ENCODE results near the gene C9. TPM values are rescaled to one million over a fixed set of nuclear protein-coding genes. Genes with fewer than 3 reads are reported as not detected.

C9 gene
- total and polyA plus RNA-seq, 2 donors (not counting 1 experiment from before 2014, with no cell fraction given) = not detected

Other genes starting within 250 kb of the C9 start
- 1.00 and 1.3 TPM in 2 replicates for gene FYB1, start 144.9 kb downstream of the C9 start, total RNA-seq
- 1.4 and 4.2 TPM in 2 replicates for gene FYB1, start 144.9 kb downstream of the C9 start, polyA plus RNA-seq
- gene DAB2, start 60.5 kb upstream of the C9 start, total RNA-seq = 0.47 and 0.97 TPM in 2 replicates
- 0.03 and 0.26 TPM in 2 replicates for gene DAB2, start 60.5 kb upstream of the C9 start, polyA plus RNA-seq